Hepatocyte (in vitro differentiated cells): ENCODE measurements around the gene C2.

Source experiments
- CTCF ChIP-seq: fragments of 200-600 bp; sonication (generic); IDR thresholded peaks from 2 replicates; pipeline ENCODE4 v1.5.1; 2016; ENCODE audit warnings: antibody characterized with exemption, mild to moderate bottlenecking; ENCODE audit not compliant: poor library complexity
- EZH2 ChIP-seq: fragments of 200-600 bp; sonication (generic); IDR thresholded peaks from 2 replicates; pipeline ENCODE4 v1.6.1; 2016; ENCODE audit warnings: antibody characterized with exemption, mild to moderate bottlenecking, borderline replicate concordance

GRCh38 chr6:31881136-31881859 lies 46.2 kb upstream of the C2 start:
- no peak for TF ChIP-seq CTCF
- no peak for TF ChIP-seq EZH2
